Stimulated activated naive CD4-positive, alpha-beta T cell treated with Interleukin-2 at 50 U/mL for 16 hours (primary cell): ENCODE results near the gene MDFIC.

Source experiments
- DNase-seq: peaks from one replicate; lab custom pipeline; 2025; lab: John Stamatoyannopoulos, UW

MDFIC gene

DNA sequence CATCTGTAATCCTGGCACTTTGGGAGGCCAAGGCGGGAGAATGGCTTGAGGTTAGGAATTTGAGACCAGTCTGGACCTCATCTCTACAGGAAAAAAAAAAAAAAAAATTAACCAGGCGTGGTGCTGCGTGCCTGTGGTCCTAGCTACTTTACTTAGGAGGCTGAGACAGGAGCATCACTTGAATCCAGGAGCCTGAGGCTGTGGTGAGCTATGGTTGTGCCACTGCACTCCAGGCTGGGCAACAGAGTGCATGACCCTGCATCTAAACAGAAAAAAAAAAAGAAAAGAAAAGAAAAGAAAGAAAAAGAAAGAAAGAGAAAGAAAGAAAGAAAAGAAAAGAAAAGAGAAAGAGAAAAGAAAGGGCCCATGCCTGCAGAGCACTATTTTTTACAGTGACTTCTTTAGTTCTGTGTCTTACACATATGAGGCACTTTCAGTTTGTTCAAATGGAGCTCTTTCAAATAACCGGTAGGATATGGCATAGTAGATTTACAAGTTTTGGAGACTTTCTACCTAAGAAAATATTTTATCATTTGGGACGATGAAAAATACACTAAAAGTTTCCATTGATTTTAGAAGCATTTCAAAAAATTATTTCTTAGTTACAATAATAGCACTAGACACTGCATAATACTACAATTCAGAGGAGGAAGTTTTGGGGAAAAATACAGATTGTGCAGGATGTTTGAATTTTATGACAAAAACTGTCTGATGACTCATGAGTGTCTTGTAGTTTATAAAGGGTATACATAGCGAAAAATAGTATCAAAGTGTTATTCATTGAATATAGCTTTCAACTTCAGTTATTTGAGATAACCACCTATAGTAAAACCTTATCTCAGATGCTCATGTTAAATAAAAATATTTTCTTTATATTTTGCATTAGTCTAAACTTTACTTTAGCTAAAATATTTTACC, 75.9 kb downstream of the MDFIC start:
- DNase-seq = no peak

DNA sequence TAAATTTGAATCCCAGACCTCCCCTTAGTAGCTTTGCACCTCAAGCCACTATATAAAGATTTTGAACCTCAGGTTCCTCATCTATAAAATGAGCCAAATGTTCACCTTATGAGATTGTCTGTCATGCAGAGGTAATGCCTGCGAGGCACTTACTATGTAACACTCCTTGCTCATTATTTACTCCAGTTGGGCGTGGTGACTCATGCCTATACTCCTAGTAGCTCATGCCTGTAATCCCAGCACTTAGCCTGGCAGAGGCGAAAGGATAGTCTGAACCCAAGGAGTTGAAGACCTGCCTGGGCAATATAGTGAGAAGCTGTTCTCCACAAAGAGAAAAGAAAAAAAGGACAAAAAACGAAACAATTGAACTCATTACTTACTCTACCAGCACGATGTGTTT, 82.2 kb downstream of the MDFIC start:
- DNase-seq = no peak

DNA sequence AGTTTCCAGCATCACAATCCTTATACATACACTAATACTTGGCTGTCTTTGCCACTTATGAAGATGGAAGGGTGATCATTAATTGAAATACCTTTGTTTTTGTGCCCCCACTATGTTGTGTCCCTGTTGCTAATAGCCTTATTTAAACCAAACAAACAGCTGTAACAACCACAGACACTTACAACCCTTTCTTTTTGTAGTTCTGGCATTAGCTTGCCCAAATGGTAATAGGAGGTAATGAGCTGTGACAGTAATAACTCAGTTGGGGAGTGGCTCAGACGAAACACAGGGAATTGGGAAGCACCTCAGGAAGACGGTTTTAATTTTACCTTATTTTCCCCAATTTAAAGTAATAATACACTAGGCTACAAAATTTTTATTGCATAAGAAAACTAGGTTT, 83.4 kb downstream of the MDFIC start:
- no peak for DNase-seq

DNA sequence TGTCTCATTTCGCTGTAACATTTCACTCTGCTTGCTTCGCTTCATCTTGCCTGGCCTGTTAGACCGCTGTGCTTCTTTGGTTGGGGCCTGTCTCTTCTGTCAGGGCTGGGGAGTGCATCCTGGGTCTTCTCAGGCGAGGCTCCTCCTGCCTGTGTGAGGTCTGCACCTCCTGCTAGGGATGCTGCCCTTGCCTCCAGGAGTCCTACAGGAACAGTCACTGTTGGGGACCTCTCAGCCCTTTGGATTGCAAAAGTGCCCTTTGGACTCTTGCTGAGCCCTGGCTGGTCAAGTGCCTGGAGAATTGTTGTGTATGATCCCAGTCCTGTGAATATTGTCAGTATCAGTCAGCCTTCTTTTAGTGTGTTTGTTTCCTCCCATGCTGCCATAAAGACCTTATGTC, 84.1 kb downstream of the MDFIC start:
- DNase-seq = no peak

DNA sequence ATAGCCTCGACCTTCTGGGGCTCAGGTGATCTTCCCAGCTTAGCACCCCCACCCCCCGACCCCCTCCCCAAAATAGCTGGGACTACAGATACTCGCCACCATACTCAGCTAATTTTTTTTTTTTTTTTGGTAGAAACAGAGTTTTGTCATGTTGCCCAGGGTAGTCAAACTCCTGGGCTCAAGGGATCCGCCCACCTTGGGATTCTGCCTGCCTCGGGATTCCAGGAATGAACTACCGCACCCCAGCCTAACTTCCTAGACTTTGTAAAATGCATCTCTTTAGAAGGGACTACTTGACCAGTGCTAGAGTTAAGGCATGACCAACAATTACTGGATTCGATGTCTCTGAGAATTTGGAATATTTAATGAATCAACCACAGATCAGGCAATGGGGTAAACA, 85.9 kb downstream of the MDFIC start:
- no peak for DNase-seq

DNA sequence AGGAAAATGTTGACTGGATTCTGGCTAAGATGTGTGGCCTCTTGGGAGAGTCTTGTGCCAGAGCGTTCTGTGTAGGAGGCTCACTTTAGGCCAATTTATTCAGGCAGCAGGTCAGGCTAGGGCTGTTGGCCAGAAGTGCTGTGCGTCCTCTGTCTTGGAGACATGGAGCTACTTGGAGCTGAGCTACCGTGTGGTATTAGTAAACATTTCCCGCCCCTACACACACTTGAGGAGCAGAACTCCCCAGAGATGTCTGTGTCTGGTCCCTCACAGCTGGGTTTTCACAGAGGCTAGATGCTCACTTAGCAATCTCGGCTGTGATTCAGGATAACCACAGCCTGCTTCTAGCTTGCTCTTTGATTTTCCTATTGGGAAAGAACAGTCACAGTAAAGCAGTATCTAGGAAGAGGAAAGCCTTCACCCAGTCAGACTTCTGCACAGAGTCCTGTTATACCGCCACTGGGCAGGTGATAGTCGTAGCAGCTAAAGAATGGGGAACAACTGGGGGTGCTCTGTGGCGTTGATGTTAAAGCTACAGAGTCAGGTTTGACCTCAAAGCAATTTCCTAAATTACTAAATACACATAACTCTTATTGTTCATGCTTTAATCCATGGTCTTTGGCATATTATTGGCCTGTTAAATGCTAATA, 86.7 kb downstream of the MDFIC start:
- no peak for DNase-seq

DNA sequence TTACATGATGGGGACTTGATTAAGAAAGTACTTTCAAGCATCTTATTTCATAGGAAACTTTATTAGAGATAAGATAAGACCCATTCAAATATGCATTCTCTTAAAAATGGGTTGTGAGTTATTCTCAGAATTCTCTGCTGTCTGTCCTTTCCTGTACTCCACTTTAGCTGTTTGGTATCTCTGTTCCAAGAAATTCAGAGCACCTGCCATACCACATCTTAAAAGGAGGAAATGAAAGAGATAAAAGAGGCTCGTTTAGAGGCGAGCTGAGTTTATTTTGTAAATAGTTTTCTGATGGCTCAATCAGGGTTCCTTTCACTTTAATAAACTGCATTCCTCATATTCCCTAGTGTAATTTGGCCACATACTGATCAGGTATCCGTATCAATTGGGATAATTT, 87.2 kb downstream of the MDFIC start:
- no peak for DNase-seq

DNA sequence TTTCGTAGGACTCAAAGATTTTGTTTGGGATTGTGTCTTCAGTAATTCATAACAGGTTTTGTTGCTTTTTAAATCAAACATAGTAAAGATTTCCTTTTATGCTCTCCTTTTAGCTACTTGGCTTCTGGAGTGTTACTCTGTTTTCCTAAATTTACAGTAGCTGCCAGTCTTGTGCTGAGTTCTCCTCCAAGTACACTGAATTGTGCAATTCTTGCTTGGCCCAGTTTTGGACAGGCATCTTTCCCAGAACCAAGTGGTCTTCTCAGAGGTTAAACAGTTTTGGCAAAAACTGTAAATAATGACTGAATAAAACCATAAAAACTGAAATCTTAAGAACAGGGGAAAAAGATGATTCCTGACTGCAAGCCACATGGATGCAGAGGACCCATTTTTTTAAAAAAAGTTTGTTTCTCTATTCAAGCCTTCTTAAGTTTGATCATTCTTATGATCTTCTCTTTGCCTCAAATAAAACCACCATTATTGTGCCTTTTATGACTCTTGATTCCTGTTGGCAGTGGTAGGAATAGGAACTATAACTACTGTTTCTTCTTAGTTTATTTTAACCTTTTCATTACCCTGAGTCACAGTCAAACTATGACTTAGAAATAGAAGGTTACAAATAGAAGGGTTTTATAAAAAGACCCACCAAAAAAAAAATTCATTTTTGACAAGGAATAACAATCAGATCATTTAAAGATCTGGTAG, 88.0 kb downstream of the MDFIC start:
- no peak for DNase-seq

DNA sequence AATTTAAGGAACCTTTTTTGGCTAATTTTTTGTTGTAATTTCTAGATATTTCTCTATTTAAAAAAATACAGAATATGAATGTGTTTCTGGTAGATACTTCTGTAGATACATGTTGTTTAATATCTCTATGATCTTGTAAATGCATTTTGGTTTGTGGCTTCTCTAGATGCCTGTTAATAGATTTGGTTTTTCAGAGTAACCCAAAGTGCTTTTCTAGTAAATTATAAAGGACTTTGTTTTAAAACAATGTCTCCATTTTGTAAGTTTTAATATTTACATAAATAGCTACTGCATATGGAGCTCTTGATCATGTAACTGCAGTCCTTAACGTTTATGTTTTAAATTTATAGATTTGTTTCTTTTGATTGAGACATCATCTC, 88.5 kb downstream of the MDFIC start:
- DNase-seq = no peak

DNA sequence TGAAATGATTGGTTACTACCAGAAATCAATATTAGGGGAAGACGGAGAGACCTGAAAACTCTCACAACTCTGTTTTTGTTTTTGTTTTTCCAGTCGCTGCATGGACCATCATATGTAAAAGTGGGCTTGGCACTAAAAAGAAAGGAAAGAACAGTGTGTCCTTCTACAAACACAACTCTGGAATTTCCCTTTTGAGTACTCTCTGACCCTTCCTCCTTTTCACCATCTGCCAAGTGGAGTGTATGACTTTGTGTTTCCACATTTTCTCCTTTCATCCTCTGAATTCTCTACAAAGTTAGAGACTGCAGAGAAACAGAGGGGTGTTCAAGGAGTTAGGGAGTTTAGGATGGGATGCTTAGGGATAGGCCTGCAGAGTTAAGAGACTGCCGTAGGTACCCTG, 92.0 kb downstream of the MDFIC start:
- DNase-seq = no peak

DNA sequence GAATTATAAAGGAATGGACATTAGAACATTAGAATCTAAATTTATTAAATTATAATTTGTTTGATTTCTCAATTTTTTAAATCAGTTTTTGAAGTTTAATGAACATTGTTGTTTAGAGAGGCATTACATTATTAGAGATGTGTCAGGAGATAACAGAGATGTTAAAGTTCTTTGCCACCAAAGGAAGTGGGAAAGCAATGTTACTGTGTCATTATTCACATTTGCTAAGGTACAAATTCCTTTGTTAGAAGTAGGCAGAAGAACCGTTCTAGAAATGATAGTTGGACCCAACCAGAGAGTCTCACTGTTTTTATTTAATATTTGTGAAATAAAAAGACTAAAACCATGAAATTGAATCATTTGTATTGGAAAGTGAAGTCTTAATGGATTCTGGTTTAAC, 92.9 kb downstream of the MDFIC start:
- DNase-seq = no peak

DNA sequence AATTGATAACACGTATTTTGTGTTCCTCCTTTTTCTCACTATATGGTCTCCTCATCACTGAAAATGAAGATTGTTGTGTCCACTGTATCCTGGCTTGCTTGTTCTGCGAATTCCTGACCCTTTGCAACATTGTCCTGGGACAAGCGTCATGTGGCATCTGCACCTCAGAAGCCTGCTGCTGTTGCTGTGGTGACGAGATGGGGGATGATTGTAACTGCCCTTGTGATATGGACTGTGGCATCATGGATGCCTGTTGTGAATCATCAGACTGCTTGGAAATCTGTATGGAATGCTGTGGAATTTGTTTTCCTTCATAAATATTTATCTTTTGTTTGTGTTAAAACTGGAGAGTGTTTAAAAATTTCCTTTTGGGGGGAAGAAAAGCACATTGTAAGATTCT, 93.7 kb downstream of the MDFIC start:
- no peak for DNase-seq

DNA sequence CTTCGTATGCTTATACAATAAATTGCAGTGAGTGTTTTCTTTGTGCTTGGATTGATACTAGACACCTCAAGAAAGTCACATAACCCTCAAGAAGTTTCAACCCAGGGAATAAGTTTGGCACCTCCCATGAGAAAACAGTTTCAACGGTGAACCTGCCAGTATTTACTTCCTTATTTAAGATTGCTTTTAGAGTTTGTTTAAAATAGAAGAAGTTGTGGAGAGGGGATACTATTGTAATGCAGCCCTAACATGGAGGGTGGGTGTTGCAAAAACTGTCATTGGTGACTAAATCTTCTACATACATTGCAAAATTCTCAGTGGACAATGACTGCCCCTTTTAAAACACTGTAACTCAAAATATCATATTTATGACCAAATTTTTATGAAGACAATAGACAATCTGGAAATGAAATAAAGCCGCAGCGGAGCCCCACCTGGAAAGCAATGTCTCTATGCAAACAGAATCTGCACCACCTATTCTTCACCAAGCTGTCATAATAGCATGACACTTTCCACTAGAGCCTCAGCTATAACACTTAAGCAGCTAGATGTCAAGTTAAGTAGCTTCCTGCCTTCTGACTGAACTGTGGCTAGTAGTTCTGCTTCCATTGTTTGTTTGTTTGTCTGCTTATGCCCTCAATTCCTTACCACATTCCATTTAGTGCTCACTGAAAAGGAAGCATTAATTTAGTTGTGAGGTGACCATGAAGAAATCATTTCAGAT, 98.2 kb downstream of the MDFIC start:
- DNase-seq = no peak

DNA sequence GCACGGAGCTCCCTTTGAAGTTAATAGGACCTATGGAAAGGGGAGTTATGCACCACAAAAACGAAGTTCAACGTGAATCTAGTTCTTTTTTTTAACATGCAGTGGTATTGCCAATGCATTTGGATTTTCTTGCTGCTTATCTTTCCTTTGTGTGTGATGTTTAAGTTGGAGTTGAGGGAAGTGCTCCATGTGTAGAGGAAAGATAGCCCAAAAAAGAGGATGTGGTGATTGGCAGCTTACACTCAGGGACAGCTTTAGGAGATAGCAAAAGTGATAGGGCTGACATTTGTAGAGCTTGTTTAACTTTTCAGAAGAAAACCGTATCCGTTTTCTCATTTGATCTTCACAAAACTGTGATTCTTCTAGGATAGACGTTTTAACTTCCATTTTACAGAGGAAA, 101.3 kb downstream of the MDFIC start:
- no peak for DNase-seq

DNA sequence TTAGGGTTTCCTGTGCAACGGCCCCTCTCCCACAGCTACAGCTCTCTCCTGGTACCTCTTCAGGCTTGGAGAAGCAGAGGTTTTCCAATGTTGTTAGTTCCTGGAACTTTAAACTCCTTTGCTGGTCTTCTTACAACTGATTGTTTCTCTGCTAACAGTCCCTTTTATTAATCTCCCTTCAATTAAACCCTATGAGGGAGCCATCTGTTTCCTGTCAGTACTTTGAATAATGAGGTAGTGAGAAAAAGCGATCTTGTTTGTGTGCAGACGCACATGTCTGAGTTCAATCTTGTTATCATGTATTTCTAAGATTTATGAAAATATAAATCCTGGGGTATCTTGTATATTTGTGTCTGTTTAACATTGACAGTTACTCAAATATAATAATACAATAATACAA, 102.4 kb downstream of the MDFIC start:
- DNase-seq = no peak

DNA sequence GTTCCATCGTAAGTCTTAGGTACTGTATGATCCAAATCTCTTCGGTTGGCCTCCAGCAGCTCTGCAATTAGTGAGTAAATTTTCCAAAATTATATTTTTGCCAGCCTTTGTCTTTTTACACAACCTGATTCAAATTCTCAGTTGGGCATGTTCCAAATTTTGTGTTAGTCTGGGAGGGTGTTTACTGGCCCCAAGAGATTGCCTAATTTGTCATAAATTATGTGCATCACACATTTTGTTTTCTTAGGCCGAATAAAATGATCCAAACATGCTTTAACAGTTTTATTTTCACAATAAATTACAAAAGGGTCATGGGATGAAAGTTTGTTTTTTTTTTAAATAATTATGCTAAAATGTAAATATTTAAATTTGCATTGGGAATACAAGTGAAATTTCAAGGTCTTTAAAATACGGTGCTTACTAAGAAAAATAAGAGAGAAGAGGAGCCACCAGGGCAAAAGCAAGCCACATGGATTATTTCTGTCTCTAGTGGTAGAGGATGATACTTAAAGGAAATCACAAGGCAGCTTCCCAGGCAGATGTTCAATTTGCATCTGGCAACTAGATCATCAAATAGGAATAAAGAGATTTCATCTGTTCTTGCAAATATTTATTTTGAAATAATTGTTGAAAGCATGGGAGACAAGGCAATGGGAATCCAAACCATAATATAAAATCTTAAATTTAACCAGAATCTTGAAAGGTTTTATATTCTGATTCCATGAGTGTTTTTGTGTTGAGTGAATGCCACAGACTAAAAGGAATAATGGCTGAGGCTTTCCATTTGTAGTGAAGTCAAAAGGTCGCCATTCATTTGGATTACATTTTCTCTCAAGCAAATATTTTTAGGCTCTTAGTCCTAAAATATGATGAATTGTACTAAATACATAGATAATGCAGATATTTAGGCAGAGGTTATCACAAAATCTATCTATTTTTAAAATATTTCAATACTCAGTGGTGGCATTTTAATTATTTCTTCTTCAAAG, 111.1 kb downstream of the MDFIC start:
- no peak for DNase-seq

DNA sequence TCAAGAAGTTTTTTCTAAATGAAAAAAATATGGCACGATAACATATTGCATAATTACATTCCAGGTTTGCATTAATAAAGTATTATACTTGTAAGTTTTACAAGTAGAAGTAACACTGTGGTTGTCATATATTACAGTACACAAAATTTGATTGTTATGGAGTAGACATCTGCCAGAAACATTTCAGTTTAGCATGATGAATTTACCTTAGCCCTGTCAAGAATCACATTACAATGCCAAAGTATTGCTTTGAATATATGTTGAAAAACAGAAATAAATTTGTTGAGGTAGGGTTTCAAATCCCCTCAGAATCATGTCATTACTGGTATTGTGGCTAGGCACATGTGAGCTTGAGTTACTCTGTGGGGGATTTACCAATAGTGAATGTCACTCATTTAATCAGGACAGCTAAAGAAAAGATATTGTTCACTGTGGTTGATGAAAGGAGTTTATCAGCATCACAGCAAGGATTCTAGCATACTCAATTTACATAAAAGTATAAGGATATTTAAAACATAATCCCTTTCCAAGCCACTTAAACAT, 112.1 kb downstream of the MDFIC start:
- DNase-seq = no peak

DNA sequence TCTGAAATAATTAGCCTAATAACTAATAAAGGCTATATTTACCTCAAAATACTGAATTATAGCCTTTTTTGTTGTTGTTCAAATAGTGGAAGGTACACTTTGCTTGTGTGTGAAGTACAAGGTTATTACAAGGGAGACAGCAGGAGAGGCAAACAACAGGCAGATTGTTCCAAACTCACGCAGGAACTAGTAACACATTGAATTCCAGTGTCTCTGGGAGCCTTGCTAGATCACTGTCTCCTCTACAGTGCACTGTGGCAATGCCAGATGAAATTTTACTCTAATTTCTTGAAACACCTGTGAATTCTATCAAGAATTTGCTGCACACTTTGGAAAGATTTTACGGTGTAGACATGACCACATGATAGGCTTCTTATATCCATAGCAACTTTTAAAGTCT, 112.6 kb downstream of the MDFIC start:
- no peak for DNase-seq

DNA sequence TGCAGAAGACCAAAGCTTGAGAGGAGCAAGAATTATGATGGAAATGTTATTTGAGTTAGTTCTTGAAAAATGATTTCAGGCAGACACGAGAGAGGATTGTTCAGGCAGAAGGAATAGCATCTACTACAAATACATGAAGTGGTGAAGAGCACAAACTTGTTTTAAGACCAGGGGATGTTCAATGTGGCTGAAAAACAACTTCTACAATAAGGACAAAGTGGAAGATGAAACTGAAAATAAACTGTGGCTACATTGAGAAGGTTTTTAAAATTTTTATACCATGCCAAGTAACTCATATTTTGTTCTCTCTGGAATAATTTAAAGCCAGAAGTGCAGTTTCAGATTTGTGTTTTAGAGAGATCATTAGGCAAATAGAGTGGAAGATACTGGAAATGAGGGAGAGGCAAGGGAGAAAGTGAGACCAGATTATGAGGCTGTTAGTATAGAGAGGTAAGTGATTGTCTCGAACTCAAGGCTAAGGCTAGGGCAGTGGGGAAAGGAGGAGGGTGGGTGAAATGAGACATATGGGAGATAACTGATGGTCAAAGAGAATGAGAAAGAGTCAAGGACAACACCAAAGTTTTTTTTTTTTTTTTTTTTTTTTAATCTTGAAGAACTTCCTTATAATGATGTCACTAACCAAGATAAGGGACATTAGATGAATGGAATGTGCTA, 115.4 kb downstream of the MDFIC start:
- no peak for DNase-seq

DNA sequence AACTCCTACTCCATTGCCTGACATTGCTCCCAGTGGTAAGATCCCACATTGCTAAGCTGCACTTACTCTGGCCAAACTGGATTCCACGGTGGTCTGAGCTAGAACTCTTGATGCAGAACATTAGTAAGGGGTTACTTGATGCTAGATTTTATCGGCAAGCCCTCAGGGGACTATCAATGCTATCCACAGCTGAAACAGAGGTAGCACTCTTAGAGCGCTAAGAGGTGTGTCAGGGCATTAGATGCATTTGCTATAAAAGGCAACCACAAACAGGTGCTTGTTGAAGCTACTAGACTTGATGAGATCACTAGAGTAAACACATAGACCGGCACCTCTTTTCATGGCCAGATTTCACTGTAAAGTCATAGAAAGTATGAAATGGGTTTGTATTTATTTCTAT, 116.3 kb downstream of the MDFIC start:
- DNase-seq = no peak
